ENCODE measurements around the gene OR51A4.

Gene OR51A4

GRCh38 chr11:4924239-4924638 is 23.2 kb downstream of the OR51A4 start, which contains the start of gene OR51G1:
TSS of gene OR51G1 (minus strand) at chr11:4924339. CDS start at chr11:4924339, 0 bp downstream.
- no peak for TF ChIP-seq CTCF (IDR thresholded peaks at IDR 0.05; ENCODE audit: control extremely low read depth, extremely low read depth, low read depth, missing control alignments)
- ChIA-PET CTCF (no interaction called here), POLR2A (no interaction called here)
- no peak for DNase-seq (ENCODE audit: extremely low spot score)

GRCh38 chr11:4922304-4922703 is 25.1 kb downstream of the OR51A4 start:
- no peak for DNase-seq (ENCODE audit: extremely low spot score)
- POLR2A ChIA-PET, result no interaction called here
- TF ChIP-seq CTCF (IDR thresholded peaks at IDR 0.05; ENCODE audit: control extremely low read depth, extremely low read depth, low read depth, missing control alignments), result no peak

GRCh38 chr11:4921796-4922195 is 25.6 kb downstream of the OR51A4 start:
- POLR2A ChIA-PET, result no interaction called here
- CTCF ChIA-PET, result no interaction called here
- DNase-seq (ENCODE audit: extremely low spot score), result no peak
- no peak for TF ChIP-seq CTCF (IDR thresholded peaks at IDR 0.05; ENCODE audit: control extremely low read depth, extremely low read depth, low read depth, missing control alignments)

More at GRCh38 chr11:4922304-4922703, 25.1 kb downstream of the OR51A4 start:
- CTCF ChIA-PET, result no interaction called here

GRCh38 chr11:4919250-4919649 is 28.2 kb downstream of the OR51A4 start, which contains the start of gene OR51G2:
TSS of gene OR51G2 (minus strand) at chr11:4919350. CDS start at chr11:4915663, 3,687 bp downstream.
- CTCF ChIA-PET, result interaction anchor here (3.3 kb wide), 1 partner anchor 9 kb away, joined by 11 read pairs; no protein-coding TSS in a partner anchor
- TF ChIP-seq CTCF (IDR thresholded peaks at IDR 0.05; ENCODE audit: control extremely low read depth, extremely low read depth, low read depth, missing control alignments), result no peak
- POLR2A ChIA-PET, result no interaction called here
- no peak for DNase-seq (ENCODE audit: extremely low spot score)

GRCh38 chr11:4916581-4916980 is 30.8 kb downstream of the OR51A4 start:
- ChIA-PET POLR2A (no interaction called here), CTCF (interaction anchor here (1.1 to 3.3 kb wide), 4 partner anchors 10 to 22 kb away, joined by 3 to 11 read pairs (median 4); partner anchors contain the start of gene OR51A7)
- no peak for DNase-seq (ENCODE audit: extremely low spot score)
- no peak for TF ChIP-seq CTCF (IDR thresholded peaks at IDR 0.05; ENCODE audit: control extremely low read depth, extremely low read depth, low read depth, missing control alignments)

GRCh38 chr11:4903484-4903883 is 43.9 kb downstream of the OR51A4 start, which contains the start of gene OR51A7:
TSS of gene OR51A7 (plus strand) at chr11:4903783. CDS start at chr11:4907370, 3,587 bp downstream.
- ChIA-PET POLR2A (no interaction called here), CTCF (interaction anchor here (1.7 kb wide), 1 partner anchor 13 kb away, joined by 4 read pairs; no protein-coding TSS in a partner anchor)
- TF ChIP-seq CTCF (IDR thresholded peaks at IDR 0.05; ENCODE audit: control extremely low read depth, extremely low read depth, low read depth, missing control alignments), result no peak
- no peak for DNase-seq (ENCODE audit: extremely low spot score)
